Measurements from ENCODE around the gene KRT15. TPM values are rescaled to one million over a fixed set of nuclear protein-coding genes. Genes with fewer than 3 reads are reported as not detected.

Gene KRT15
- total RNA-seq, 4 donors from 2014 or later: not detected

DNA sequence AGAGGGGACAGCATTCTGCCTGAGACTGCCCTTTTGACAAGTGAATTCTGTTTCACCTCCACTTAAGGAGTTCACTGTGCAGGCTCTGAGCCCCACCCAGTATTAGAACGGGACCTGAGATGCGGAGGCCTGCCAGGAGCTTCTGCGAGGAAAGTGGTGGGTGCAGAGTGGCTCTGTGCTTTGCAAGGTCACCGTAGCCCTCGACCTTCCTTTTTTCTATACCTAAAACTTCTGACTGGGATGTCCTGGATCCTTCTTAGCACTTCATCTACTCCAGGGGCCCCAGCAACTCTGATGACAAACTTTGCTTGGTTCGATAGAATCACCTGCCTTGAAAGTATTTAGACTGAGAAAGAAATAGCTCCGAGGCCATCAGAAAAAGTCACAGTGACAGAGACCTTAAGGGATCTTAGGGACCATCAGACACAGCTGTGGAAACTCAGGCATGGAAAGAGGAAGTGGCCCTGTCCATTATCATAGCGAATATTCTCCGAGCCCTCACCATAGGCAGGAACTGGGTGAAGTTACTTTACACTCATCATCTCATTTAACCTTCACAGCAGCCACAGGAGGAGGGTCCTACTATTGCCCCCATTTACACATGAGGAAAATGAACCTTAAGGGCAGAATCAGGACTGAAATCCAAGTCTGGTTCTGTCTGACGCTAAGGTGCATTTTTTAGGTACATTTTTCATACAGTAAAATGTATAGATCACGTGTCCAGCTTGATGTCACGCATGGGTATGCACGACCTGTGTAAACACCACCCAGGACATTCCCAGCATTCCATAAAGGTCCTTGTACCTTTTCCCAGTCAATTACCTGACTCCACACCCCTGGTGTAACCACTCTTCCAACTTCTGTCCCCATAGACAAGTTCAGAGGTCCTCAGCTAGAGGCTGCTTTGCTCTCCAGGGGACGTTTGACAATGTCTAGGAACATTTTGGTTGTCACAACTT is 12.6 kb downstream of the KRT15 start:
- TF ChIP-seq, protein P1, sequence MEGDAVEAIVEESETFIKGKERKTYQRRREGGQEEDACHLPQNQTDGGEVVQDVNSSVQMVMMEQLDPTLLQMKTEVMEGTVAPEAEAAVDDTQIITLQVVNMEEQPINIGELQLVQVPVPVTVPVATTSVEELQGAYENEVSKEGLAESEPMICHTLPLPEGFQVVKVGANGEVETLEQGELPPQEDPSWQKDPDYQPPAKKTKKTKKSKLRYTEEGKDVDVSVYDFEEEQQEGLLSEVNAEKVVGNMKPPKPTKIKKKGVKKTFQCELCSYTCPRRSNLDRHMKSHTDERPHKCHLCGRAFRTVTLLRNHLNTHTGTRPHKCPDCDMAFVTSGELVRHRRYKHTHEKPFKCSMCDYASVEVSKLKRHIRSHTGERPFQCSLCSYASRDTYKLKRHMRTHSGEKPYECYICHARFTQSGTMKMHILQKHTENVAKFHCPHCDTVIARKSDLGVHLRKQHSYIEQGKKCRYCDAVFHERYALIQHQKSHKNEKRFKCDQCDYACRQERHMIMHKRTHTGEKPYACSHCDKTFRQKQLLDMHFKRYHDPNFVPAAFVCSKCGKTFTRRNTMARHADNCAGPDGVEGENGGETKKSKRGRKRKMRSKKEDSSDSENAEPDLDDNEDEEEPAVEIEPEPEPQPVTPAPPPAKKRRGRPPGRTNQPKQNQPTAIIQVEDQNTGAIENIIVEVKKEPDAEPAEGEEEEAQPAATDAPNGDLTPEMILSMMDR (IDR thresholded peaks at IDR 0.05; ENCODE audit: low read depth): no peak

DNA sequence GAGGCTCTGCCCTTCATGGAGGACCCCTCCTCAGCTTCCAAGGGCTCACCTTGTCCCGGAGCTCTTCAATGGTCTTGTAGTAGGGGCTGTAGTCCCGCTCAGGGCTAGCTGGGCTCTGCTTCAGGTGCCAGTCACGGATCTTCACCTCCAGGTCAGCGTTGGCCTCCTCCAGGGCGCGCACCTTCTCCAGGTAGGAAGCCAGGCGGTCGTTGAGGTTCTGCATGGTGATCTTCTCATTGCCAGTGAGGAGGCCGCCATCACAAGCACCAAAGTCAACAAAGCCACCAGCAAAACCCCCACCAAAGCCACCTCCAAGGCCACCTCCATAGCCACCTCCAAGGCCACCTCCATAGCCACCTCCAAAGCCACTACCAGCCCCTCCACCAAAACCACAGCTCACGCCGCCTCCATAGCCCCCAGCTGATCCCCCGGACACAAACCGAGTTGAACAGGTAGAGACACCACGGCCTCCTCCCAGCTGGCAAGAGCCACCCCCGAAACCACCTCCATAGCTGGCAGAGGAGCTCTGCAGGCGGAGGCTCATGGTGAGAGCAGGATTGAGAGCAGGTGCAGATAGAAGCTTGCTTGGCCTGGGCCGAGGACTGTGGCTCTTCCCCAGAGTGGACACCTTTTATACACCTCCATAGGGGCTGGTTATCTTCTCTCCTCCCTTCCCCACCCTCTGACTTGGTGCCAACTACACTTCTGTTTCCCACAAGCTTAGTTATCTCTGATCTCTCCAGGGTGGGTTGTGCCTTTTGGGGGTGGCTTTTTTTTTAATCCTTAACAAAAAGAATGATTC is 13.5 kb downstream of the KRT15 start, which contains the start of gene KRT13:
TSS of gene KRT13 (minus strand) at position 606 of the 802 bp plus-strand sequence. CDS start at position 544, 62 bp downstream.
- TF ChIP-seq, protein P1 (IDR thresholded peaks at IDR 0.05; ENCODE audit: low read depth): no peak

DNA sequence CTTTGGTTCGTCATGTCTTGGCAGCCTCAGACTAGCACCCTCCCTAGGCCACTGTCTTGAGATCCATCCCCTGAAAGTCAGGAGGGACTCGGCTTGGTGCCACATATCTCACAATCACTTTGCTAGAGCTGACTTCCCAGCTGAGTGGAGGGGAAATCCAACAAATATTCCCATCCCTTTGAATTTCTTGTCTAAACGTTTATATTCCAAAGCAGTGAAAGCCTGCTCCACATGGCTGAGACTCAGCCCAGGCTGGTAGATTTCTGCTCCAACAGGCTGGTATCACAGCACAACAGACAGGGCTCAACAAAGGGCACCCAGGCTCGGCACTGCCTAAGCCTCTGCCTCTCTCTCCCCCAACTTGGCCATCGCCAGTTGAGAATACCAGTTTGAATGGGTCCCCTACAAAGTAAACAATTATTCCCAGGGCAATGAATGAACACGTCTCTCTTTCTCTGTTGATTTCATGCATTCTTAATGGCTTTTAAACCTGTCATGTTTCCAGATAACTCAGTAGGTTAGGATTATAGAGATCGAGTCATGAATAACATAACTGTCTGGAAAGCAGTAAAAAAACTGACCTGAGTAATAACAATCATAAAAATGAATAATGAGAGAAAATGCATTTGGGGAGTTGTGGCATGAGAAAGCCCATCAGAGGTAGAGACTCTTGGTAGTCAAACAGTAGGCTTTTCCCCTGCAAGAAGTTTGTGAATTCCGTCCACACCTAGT is 14.3 kb downstream of the KRT15 start:
- TF ChIP-seq, protein P1 (IDR thresholded peaks at IDR 0.05; ENCODE audit: low read depth): no peak

DNA sequence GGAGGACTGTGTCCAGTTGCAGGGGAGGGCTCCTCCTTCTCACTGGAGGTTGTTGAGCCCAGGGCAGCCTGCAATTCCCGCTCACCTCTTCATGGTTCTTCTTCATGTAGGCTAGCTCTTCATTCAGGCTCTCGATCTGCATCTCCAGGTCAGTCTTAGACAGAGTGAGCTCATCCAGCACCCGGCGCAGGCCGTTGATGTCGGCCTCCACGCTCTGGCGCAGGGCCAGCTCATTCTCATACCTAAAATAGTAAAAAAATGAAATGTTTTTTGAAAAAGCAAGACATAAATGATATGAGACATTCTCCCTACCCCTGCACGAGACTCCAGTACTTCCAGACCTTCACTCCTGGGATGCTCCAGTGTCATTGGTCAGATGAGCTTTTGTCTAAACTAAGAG is 15.5 kb downstream of the KRT15 start:
- TF ChIP-seq, protein P1 (IDR thresholded peaks at IDR 0.05; ENCODE audit: low read depth): no peak

DNA sequence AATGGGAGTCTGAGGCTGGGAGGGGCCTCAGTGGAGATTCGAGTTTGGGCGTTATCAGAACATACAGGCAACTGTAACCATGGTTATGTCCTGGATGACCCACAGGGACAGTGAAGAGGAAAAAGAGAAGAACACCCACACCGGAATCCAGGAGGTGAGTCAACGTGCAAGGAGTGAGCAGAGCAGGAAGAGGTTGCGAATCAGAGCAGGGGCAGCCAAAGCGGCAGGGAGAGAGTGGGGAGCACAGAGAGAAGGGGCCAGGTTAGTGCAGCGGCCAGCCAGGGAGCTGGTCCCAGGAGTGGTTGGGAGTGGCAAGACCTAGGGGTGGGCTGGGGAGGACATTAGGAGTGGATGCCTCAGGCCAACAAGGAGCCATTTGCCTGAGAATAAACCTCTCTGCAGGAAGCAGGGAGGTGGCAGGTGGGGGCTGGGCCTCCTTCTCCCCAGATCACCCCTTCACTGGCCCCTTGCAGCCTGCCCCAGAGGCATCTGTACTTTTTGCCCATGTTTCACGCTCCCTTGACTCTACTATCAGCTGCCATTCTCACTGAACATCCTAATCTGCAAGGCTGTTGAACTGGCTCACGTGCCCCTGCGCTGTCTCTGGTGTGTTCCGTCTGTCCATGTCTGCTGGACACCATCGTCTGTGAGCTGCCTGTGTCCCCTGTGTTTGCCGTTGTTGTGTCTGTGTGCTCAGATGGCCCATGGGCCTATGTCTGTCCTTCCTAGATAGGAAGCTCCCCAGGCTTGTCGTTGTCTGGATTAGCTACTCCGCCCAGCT is 18.4 kb downstream of the KRT15 start:
- TF ChIP-seq, protein P1 (IDR thresholded peaks at IDR 0.05; ENCODE audit: low read depth): no peak

DNA sequence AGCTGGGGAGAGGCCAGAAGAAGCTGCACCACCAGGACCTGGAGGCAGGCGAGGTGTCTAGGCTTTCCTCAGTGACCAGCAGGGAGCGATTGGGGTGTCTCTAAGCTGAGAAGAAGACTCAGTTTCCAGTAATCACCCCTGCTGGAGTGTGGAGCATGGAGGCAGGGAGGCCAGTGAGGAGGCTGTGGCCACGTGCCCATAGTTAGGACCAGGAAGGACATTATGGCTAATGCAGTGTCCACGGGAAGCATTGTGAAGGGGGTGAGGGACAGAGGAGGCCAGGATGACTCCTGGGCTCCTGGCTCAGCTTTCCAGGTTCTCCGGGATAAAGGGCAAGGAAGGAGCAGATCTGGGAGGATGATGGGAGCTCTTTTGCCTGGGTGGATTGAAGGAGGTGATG is 19.0 kb downstream of the KRT15 start:
- TF ChIP-seq, protein P1 (IDR thresholded peaks at IDR 0.05; ENCODE audit: low read depth): no peak
